Neural cell (in vitro differentiated cells): Measurements from ENCODE around the gene CGB7. TPM values are rescaled to one million over a fixed set of nuclear protein-coding genes. Genes with fewer than 3 reads are reported as not detected.

Source experiments
- H2AFZ ChIP-seq: fragments of 200-600, 300-800 bp; sonication (generic), shearing (Covaris generic); 2 replicates; pipeline ENCODE4 v1.6.0; 2014; ENCODE audit warnings: low read depth, mild to moderate bottlenecking, antibody characterized with exemption, low read length, moderate library complexity
- H3F3A ChIP-seq: fragments of 200-600 bp; shearing (Covaris generic); 2 replicates; pipeline ENCODE4 v1.6.1; 2016; ENCODE audit warnings: mild to moderate bottlenecking, moderate library complexity, mixed read lengths, antibody characterized with exemption, low read length; ENCODE audit not compliant: insufficient read depth, poor library complexity, severe bottlenecking
- H3K27ac ChIP-seq: fragments of 200-600, 300-800 bp; sonication (generic), shearing (Covaris generic); 2 replicates; pipeline ENCODE4 v1.5.1; 2014; ENCODE audit warnings: mild to moderate bottlenecking, low read length, moderate library complexity
- H3K27me3 ChIP-seq: fragments of 300-800, 200-600 bp; sonication (generic), shearing (Covaris generic); 2 replicates; pipeline ENCODE4 v1.6.0; 2014; ENCODE audit warnings: mild to moderate bottlenecking, low read depth, low read length, moderate library complexity; ENCODE audit not compliant: insufficient read depth
- H3K36me3 ChIP-seq: fragments of 300-800, 200-600 bp; sonication (generic), shearing (Covaris generic); 2 replicates; pipeline ENCODE4 v1.5.1; 2014; ENCODE audit warnings: mild to moderate bottlenecking, antibody characterized with exemption, low read length, moderate library complexity; ENCODE audit not compliant: insufficient read depth
- H3K4me2 ChIP-seq: fragments of 300-800, 200-600 bp; sonication (generic), shearing (Covaris generic); 2 replicates; pipeline ENCODE4 v1.6.0; 2014; ENCODE audit warnings: mild to moderate bottlenecking, low read length
- H3K4me3 ChIP-seq: fragments of 300-800, 200-600 bp; sonication (generic), shearing (Covaris generic); 2 replicates; pipeline ENCODE4 v1.5.1; 2014; ENCODE audit warnings: mild to moderate bottlenecking, low read length, moderate library complexity
- H3K79me2 ChIP-seq: fragments of 200-600 bp; shearing (Covaris generic); replicated peaks from 2 replicates; pipeline ENCODE4 v1.6.0; 2014; ENCODE audit warnings: mild to moderate bottlenecking, low read length, moderate library complexity; ENCODE audit not compliant: insufficient read depth
- H3K9ac ChIP-seq: fragments of 300-800, 200-600 bp; sonication (generic), shearing (Covaris generic); 2 replicates; pipeline ENCODE4 v1.6.1; 2016; ENCODE audit warnings: mild to moderate bottlenecking, low read length, mixed read lengths
- H3K9me2 ChIP-seq: fragments of 200-600 bp; shearing (Covaris generic); 2 replicates; pipeline ENCODE4 v1.6.1; 2016; ENCODE audit warnings: mild to moderate bottlenecking, low read length, mixed read lengths; ENCODE audit not compliant: insufficient read depth
- H3K9me3 ChIP-seq: fragments of 200-600, 300-800 bp; sonication (generic), shearing (Covaris generic); 2 replicates; pipeline ENCODE4 v1.6.1; 2016; ENCODE audit warnings: mild to moderate bottlenecking, mixed run types, low read length, moderate library complexity, mixed read lengths
- H4K20me1 ChIP-seq: fragments of 200-600 bp; shearing (Covaris generic); 2 replicates; pipeline ENCODE4 v1.6.1; 2016; ENCODE audit warnings: mild to moderate bottlenecking, mixed run types; ENCODE audit not compliant: insufficient read depth
- EP300 ChIP-seq: fragments of 450-650 bp; conservative IDR thresholded peaks from 2 replicates; pipeline ENCODE4 v1.6.1; 2014; ENCODE audit warnings: antibody characterized with exemption, mild to moderate bottlenecking, moderate library complexity; ENCODE audit not compliant: poor library complexity, severe bottlenecking
- EZH2 ChIP-seq: fragments of 200-600, 300-800 bp; shearing (Covaris generic), sonication (generic); IDR thresholded peaks from 2 replicates; pipeline ENCODE4 v1.6.1; 2014; ENCODE audit warnings: antibody characterized with exemption, low read length, borderline replicate concordance, mild to moderate bottlenecking; ENCODE audit not compliant: insufficient read depth, poor library complexity, severe bottlenecking
- MXI1 ChIP-seq: fragments of 450-650 bp; conservative IDR thresholded peaks from 2 replicates; pipeline ENCODE4 v1.6.1; 2014; ENCODE audit warnings: antibody characterized with exemption, mild to moderate bottlenecking; ENCODE audit not compliant: poor library complexity, severe bottlenecking
- POLR2AphosphoS5 ChIP-seq: IDR thresholded peaks from 2 replicates; pipeline ENCODE4 v1.6.1; 2012
- RAD21 ChIP-seq: fragments of 450-650 bp; conservative IDR thresholded peaks from 2 replicates; pipeline ENCODE4 v1.6.1; 2014; ENCODE audit warnings: antibody characterized with exemption, mild to moderate bottlenecking, moderate library complexity
- REST ChIP-seq: IDR thresholded peaks from 2 replicates; pipeline ENCODE4 v1.6.1; 2012; ENCODE audit warnings: borderline replicate concordance
- SMC3 ChIP-seq: fragments of 450-650 bp; conservative IDR thresholded peaks from 2 replicates; pipeline ENCODE4 v1.6.1; 2014; ENCODE audit warnings: antibody characterized with exemption, mild to moderate bottlenecking, moderate library complexity; ENCODE audit not compliant: poor library complexity
- TAF1 ChIP-seq: IDR thresholded peaks from 2 replicates; pipeline ENCODE4 v1.6.1; 2012; ENCODE audit warnings: low read depth
- polyA plus RNA-seq: library from polyadenylated mRNA; depleted of rRNA; stranded (reverse); fragments of >200 nt; gene quantifications from 2 replicates; pipeline ENCODE4 v1.2.3, GENCODE V29; 2014

CGB7 gene
- polyA plus RNA-seq, 1 donor from 2014 or later = not detected

GRCh38 chr19:49085020-49085867 lies 27.7 kb upstream of the CGB7 start, which contains the start of gene SNRNP70:
Gene SNRNP70, plus strand, starts transcription at chr19:49085451. Its CDS starts 964 bp downstream, at chr19:49086415.
- H3K79me2 ChIP-seq = peaks cover 32% of the 10 kb centered on the region
- H3K4me3 ChIP-seq = peak within 1 kb of the TSS; percentile 86
- H3K27ac ChIP-seq = peak within 1 kb of the TSS; percentile 89
- H3K36me3 ChIP-seq = peaks cover under 1% of the 10 kb centered on the region
- no peaks in the 10 kb centered on the region for H3F3A ChIP-seq
- H3K4me2 ChIP-seq = peak within 1 kb of the TSS; percentile 92
- H2AFZ ChIP-seq = peak within 1 kb of the TSS; percentile 79
- peak; percentile 96 for TF ChIP-seq POLR2AphosphoS5
- peak; percentile 44 for TF ChIP-seq EP300
- no peak for TF ChIP-seq RAD21
- TF ChIP-seq EZH2 = no peak
- TF ChIP-seq MXI1 = peak; percentile 91
- TF ChIP-seq TAF1 = peak; percentile 97
- peak; percentile 92 for TF ChIP-seq REST
- peak; percentile 26 for TF ChIP-seq SMC3
- H3K9ac ChIP-seq = peak within 1 kb of the TSS; percentile 94
- H4K20me1 ChIP-seq = no peaks in the 10 kb centered on the region
- H3K9me2 ChIP-seq = no peaks in the 10 kb centered on the region
- no peaks in the 10 kb centered on the region for H3K9me3 ChIP-seq
- no peaks in the 10 kb centered on the region for H3K27me3 ChIP-seq

GRCh38 chr19:49084206-49085019 lies 26.9 kb upstream of the CGB7 start:
- Histone ChIP-seq H3K79me2 (peaks cover 31% of the 10 kb centered on the region), H3K9me2 (no peaks in the 10 kb centered on the region), H3K27ac (peak overlapping the region; percentile 78), H3K4me2 (no peak overlapping the region), H3K27me3 (no peaks in the 10 kb centered on the region), H3K4me3 (peak overlapping the region; percentile 86), H3K36me3 (no peaks in the 10 kb centered on the region), H2AFZ (peak overlapping the region; percentile 78), H3K9ac (peak overlapping the region; percentile 65), H3K9me3 (no peaks in the 10 kb centered on the region), H4K20me1 (no peaks in the 10 kb centered on the region), H3F3A (no peaks in the 10 kb centered on the region)
- no peak for TF ChIP-seq SMC3
- no peak for TF ChIP-seq RAD21
- no peak for TF ChIP-seq EP300
- TF ChIP-seq TAF1 = no peak
- no peak for TF ChIP-seq POLR2AphosphoS5
- no peak for TF ChIP-seq REST
- no peak for TF ChIP-seq MXI1
- no peak for TF ChIP-seq EZH2
